GM21528 (cell line): ENCODE results near the gene WDR70.
"Not testable (repeated sequence)": the region's sequence is repeated elsewhere in the genome, so short reads cannot be mapped to it uniquely, and the experiment has no call there.

Experiments used
- ATAC-seq: cut with Tn5 transposase; IDR thresholded peaks from one replicate; pipeline ENCODE4 v1.9.1; 2021; ENCODE audit warnings: mild to moderate bottlenecking, moderate library complexity; ENCODE audit not compliant: unreplicated experiment, low FRiP score

The WDR70 gene

DNA sequence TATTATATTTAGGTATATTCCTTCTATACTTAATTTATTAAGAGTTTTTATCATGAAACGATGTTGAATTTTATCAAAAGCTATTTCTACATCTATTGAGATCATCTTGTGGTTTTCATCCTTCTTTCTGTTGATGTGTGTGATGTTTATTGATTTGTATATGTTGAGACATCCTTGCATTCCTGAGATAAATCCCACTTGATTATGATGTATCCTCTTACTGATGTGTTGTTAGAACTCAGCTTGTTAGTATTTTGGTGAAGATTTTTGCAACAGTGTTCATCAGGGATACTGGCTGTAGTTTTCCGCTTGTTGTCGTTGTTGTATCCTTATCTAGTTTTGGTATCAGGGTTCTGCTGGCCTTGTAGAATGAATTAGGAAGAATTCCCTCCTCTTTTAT, 247.1 kb downstream of the WDR70 start:
- ATAC-seq, result no peak

DNA sequence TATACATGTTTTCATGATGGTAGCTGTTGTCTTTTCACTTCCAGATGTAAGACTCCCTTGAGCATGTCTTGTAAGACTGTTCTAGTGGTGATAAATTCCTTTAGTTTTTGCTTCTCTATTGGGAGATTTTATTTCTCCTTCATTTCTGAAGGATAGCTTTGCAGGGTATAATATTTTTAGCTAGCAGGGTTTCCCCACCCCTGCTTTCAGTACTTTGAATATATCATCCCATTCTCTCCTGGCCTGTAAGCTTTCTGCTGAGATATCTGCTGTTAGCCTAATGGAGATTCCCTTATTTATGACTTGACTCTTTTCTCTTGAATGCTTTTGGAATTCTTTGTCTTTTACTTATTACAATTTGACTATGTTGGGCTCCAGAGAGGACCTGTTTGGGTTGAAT, 249.8 kb downstream of the WDR70 start:
- ATAC-seq, result no peak

DNA sequence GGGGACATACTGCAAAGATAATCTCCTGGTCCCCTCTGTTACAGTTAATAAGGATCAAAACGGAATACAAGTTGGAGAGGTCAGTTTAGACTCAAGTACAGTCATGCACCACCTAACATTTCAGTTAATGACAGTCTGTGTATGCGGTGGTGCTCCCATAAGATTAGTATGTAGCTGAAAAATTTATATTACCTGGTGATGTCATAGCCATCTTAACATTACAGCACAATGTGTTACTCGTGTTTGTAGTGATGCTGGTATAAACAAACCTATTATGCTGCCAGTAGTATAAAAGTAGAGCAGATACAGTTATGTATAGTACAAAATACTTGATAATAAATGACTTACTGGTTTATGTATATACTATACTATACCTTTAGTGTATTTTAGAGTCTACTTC, 252.8 kb downstream of the WDR70 start:
- ATAC-seq, result no peak

DNA sequence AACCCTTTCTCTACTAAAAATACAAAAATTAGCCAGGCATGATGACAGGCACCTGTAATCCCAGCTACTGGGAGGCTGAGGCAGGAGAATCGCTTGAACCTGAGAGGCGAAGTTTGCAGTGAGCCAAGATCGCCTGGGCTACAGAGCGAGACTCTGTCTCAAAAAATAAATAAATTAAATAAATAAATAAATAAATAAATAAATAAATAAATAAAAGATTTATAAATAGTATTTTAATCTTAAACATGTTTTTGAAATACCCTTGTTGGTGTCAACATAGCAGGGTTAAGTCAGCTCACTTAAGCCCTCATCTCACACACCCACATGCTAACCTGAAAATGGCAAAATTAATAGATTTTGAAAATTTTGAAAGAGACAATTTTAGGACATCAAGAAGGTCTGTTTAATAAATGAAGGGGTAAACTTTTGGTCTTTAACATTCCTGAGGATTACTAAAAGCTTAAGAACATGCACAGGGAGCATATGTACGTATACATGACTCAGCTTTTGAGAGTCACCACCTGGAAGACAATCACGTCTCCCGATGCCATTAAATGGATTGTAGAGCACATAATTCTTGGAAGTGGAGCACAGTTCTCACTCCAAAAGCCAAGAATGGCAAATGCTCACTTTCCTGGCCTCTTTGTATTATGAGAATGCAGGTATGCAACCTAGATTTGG, 258.2 kb downstream of the WDR70 start:
- ATAC-seq, result no peak

DNA sequence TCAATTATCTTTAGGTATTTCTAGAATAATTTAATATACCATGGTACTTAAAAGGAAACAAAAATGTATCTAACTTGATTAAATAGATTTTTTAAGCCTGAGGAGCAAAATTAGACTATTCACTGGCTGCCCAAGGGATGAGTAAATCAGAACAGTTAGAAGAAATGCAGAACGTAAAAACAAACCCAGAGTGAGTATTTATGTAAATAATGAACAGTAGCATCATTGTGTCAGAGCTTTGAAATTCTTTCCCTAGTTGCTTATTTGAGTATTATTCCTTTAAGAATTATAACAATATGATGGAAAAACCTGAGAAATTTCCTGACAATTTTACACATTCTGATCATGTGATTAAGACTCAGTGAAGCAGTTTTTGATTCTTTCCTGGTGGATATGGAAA, 259.8 kb downstream of the WDR70 start:
- no peak for ATAC-seq

DNA sequence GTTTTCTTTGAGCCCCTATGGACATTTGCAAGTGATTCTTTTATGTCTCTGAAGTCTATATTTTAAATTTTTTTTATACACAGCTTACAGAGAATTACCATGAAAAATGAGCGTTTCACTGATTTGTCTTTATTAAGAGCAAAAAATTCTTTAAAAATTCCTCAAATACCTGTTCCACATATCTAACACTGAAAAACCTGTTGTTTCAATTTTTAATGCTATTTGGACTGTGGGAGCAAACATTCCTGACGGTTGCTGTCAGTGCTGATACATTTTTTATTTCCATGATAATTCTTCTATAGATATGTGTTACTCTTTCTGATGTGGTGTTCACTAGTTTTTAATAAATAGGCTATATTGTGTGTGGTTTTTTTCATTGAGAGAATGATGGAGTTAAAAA, 261.0 kb downstream of the WDR70 start:
- ATAC-seq, result no peak

DNA sequence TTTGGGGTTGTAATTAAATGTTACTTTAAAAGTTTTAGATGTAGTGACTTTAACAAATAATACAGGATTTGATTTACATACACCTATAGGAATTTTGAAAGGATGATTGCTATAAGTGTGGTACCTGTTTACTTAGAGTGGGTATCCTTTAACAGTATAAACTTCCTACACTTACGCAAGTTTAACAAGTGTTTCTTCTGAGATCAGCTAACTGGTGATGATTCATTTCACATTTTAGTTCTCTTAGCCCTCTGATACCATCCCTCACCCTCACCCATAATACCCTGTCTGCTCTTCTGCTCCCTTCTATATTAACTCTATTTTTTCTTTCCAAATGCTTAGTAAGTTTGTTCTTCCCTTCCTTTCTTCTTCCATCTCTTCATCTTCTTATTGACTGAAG, 262.8 kb downstream of the WDR70 start:
- ATAC-seq, result no peak

DNA sequence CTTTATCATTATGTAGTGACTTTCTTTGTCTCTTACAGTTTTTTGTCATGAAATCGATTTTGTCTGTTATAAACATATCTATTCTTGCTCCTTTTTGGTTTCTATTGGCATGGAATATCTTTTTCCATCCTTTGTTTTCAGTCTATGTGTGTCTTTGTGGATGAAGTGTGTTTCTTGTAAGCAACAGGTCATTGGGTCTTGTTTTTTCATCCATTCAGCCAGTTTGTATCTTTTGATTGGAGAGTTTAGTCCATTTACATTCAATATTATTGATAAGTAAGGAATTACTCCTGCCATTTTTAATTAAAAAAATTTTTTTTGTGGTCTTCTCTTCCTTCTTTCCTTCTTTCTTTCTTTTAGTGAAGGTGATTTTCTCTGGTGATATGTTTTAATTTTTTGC, 266.6 kb downstream of the WDR70 start:
- ATAC-seq, result no peak

DNA sequence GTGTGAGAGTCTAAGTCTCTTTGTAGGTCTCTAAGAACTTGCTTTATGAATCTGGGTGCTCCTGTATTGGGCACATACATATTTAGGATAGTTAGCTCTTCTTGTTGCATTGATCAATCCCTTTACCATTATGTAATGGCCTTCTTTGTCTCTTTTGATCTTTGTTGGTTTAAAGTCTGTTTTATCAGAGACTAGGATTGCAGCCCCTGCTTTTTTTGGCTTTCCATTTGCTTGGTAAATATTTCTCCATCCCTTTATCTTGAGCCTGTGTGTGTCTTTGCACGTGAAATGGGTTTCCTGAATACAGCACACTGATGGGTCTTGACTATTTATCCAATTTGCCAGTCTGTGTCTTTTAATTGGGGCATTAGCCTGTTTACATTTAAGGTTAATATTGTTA, 275.4 kb downstream of the WDR70 start:
- ATAC-seq, result not testable (repeated sequence)

DNA sequence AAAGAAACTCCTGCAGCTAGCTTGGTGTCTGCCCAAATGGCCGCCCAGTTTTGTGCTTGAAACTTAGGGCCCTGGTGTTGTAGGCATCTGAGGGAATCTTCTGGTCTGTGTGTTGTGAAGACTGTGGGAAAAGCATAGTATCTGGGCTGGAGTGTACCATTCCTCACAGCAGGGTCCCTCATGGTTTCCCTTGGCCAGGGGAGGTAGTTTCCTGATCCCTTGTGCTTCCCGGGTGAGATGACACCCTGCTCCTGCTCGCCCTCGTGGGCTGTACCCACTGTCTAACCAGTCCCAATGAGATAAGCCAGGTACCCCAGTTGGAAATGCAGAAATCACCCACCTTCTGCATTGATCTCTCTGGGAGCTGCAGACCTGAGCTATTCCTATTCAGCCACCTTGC, 277.9 kb downstream of the WDR70 start:
- no peak for ATAC-seq

DNA sequence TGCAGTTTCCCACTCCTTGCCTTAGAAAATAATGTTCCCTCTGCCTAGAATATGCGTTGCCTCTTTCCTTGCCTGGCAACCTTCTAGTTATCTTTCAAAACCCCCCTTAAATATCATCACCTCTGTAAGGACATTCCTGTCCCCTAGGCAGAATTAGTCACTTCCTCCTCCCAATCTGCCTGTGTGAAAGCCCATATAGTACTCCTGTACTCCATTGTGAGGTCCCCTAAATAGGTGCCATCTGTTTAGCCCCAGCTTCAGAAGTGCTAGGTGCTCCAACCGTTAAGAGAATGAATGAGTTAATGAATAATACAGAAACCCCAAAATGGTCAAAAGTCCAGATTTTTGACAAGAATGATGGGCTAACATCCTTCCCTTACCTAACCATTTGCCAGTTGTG, 279.3 kb downstream of the WDR70 start:
- ATAC-seq, result no peak

DNA sequence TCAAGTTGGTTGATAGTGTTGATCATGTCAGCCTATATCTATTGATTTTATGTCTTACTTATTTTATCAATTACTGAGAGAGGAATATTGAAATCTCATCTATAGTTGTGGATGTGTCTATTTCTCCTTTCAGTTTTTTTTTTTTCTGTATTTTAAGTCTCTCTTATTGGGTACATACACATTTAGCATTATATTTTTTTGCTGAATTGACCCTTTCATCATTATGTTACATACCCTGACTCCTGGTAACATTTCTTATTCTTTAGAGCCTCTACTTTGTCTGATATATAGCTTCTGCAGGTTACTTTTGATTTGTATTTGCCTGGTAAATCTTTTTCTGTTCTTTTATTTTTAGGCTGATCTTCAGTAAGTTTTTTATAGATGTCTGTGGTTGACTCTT, 281.2 kb downstream of the WDR70 start:
- ATAC-seq, result no peak

DNA sequence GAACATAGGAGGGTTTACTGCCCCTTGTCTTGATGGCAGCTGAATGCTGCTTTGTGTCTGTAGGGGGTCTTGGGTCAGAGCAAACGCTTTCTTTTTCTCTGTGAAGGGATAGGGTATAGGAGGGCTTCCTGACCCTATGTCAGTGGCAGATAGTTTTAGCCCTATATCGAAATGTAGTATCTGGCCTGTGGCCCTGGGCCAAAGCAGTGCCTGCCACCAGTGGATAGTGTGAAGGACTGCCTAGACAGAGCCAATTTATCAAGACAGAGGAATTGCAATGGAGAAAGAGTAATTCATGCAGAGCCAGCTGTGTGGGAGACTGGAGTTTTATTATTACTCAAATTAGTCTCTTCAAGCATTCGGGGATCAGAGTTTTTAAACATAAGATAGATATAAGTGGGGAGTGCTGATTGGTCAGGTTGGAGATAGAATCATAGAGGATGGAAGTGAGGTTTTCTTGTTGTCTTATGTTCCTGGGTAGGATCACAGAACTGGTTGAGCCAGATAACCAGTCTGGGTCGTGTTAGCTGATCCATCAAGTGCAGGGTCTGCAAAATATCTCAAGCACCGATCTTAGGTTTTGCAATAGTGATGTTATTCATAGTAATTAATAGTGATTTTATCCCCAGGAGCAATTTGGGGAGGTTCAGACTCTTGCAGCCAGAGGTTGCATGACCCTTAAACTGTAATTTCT, 282.3 kb downstream of the WDR70 start:
- ATAC-seq, result no peak

DNA sequence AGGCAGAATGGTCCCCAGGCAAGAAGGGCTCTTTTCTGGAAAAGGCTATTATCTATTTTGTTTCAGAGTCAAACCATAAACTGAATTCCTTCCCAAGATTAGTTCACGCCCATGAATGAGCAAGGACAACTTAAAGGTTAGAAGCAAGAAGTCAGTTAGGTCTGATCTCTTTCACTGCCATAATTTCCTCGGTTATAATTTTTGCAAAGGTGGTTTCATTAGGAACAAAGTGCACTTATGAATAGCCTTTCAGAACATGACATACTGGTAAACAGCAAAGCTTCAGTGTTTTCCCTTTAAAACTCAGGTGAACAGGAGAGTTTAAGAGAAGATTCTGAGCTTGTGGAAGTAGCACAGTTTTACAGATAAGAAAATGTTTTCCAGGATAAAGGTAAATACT, 282.8 kb downstream of the WDR70 start:
- ATAC-seq, result no peak

DNA sequence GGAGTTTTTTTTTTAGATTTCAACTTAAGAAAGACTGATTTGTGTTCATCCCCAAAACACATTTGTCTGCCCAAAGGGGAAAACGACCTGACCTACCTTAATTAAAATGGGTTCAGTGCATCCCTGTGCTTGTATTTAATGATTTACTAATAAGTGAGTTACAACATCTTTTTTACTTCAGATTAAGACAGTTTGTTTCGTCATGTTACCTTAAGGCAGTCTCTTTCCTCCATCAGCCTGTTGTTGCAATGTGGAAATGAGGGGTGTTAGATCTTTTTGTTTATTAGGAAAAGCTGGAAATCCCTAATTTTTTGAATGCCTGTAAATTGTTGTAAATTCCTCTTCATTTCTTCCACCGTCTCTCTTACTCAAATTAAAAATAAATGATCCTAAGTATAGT, 283.2 kb downstream of the WDR70 start:
- no peak for ATAC-seq

DNA sequence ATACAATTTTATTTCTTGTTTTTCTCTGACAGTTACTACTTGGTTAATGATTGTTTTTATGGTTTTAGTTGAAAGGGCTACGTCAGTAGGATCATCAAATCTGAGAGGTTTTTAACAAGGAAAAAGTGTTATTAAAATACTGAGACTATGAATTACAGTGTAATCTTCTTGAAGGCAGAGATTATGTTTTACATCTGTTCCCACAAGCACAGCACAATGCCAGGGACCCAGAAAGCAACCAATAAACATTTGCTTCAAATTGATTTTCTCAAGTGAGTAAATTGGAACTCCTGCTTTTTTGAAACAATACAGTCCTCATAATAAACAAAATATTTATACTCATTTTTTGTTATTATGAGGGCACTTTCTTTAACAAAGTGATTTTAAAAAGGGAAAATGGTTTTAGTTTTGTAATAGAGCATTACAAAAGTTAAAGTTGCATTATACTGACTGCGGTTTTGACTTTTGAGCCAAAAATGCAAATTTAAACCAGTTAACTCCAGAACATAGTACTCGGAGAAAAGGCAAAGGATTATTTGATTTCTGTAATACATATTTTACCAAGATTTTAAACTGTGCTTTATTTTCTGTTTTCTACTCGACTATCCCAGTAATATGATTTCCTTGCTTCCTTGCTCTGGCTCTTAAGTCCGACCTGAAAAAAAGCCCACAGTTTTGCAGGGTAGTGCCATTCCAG, 283.8 kb downstream of the WDR70 start:
- no peak for ATAC-seq

DNA sequence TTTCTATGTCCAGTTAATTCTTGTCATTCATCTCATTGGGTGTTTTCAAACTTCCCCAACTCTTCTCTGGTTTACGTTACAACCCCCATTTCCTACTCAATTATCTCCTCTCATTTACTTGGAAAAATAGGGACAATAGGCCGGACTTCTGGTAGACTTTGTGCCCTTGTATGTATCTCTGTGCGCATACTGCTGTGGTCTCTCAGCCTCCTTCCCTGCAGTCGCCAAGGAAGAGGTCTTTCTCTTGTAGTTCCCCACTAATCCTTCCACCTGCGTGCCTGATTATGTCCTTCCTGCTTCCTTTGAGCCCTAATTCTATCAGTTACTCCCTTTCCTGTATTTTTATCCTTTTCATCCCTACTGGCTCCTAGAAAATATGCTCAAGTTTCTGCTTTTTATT, 284.4 kb downstream of the WDR70 start:
- ATAC-seq, result no peak

DNA sequence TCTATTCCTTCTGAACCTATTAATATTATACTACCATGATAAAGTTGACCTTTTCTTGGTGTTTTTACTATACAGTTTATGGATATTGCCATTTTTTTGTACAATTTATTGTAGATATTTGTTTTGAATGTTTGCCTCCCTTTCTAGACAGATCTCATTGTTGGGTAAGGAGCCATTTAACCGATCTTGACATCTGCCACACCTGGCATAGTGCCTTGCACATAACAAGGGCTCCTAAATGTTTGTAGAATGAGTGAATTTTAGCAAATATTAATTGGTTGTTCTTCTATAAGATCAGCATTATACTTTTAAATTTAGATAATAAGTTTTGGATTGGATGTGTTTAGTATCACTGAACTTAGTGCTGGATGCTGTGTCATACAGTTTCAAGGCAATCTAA, 285.4 kb downstream of the WDR70 start:
- no peak for ATAC-seq

DNA sequence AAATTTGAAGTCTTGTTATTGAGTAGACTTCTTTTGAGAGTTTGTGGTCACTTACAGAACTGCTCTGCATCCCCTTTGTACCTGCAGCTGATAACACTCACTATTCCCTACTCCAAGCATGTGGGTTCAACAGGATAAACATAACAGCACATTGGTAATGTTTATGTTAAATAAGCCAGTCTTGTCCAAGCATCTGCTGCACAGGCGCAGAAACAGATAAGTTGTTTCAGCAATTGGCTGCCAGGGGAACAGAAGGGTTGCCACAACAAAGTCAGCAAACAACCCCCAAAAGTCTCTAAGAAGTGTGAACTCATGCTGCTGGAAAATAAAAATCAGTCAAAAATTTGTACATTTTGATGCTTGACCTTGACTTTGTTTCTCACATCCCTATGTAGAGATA, 286.2 kb downstream of the WDR70 start:
- ATAC-seq, result no peak

DNA sequence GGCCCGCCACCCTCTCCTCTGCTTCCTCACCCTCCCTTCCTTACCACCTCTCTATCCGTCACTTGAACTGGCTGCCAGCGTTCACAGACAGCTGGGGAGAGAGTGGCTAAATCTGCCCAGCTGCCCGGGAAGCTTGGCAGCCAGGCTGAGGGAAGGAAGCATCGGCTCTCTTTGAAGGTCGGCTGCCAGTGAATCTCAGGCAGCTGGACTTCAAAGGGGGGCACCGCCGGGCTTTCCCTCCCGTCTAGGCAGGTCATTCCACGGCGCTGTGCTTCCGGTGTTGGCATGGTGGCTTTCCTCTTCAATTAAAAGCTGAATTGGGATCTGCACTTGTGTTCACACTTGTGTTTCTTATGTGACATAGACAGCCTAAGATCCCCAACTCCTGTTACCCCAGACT, 286.8 kb downstream of the WDR70 start:
- ATAC-seq, result no peak

DNA sequence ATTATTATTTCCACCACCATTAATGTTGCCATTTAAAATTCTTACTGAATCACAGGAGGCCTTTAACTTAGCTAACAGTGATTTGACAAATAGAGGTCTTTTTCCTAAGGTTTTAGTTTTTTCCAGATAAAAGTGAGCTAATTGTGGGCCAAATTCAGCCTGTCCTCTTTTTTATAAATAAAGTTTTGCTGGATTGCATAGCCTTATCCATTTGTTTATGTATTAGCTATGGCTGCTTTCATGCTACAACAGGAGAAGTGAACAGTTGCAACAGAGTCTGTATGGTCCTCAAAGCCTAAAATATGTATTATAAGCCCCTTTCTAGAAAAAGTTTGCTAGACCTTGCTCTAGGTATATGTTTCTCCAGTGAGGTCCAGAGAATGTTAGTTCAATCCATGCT, 288.3 kb downstream of the WDR70 start:
- ATAC-seq, result no peak

DNA sequence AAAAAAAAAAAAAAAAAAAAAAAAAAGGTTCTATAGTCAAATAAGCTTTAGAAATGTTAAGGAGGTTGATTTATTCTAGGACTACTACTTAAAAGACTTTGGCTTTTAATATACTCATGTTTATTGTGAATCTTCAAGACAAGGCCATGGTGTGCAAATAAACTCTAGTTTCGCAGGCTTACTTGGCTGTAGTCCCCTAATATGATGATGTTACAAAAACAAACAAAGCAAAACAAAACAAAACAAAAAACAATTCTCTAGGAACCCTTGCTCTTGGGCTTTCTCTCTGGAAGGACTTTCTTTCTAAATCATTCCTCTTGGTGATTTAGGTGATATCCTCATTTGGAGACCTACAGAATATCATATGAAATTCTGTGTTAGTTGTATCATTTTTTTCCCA, 288.7 kb downstream of the WDR70 start:
- ATAC-seq, result no peak
